Esophagus (tissue), 2 donors: ENCODE data around the gene RNF208. TPM values are rescaled to one million over a fixed set of nuclear protein-coding genes. Genes with fewer than 3 reads are reported as not detected.

Experiments used
- H3K27ac ChIP-seq, 2 donors: one replicate each; pipeline ENCODE4 v1.5.1; 2013; ENCODE audit warnings: low read depth in 2 of 2, mild to moderate bottlenecking in 2 of 2, inconsistent platforms in 1 of 2, low read length in 1 of 2, moderate library complexity in 1 of 2
- H3K27me3 ChIP-seq, 2 donors: one replicate each; pipeline ENCODE4 v1.6.1; 2013; ENCODE audit warnings: low read length in 2 of 2, control low read depth in 1 of 2, mild to moderate bottlenecking in 1 of 2; ENCODE audit not compliant: insufficient read depth in 2 of 2, control insufficient read depth in 1 of 2
- H3K36me3 ChIP-seq, 2 donors: one replicate each; pipeline ENCODE4 v1.6.1; 2013; ENCODE audit warnings: low read length in 1 of 2; ENCODE audit not compliant: control insufficient read depth in 2 of 2, insufficient read depth in 2 of 2
- H3K4me1 ChIP-seq, 2 donors: one replicate each; pipeline ENCODE4 v1.6.1; 2013; ENCODE audit warnings: low read length in 1 of 2; ENCODE audit not compliant: control insufficient read depth in 2 of 2, insufficient read depth in 2 of 2
- H3K4me3 ChIP-seq, 2 donors: one replicate each; pipeline ENCODE4 v1.5.1; 2013; ENCODE audit warnings: low read length in 2 of 2, mild to moderate bottlenecking in 2 of 2, low read depth in 1 of 2, moderate library complexity in 1 of 2
- H3K9me3 ChIP-seq, 2 donors: one replicate each; pipeline ENCODE4 v1.6.1; 2013; ENCODE audit warnings: mild to moderate bottlenecking in 2 of 2, low read depth in 1 of 2, low read length in 1 of 2, moderate library complexity in 1 of 2; ENCODE audit not compliant: control insufficient read depth in 2 of 2, insufficient read depth in 1 of 2
- WGBS, 2 donors: extraction: QIAGEN DNeasy Blood & Tissue Kit; methylation state at CpG; one replicate each; pipeline ENCODE4 v1.1.7; 2013; 5-methylcytosine and 5-hydroxymethylcytosine counted together
- polyA plus RNA-seq, 2 donors: library from polyadenylated mRNA; stranded (reverse); fragments of 200-250 nt; gene quantifications; one replicate each; pipeline ENCODE4 v1.2.3, GENCODE V29; 2013
- donor health status: healthy with polysubstance abuse.
- donor health status: Bipolar disorder and iron deficiency.

The RNF208 gene
- polyA plus RNA-seq, 2 donors = 13.3 to 28.5 TPM

- Histone ChIP-seq H3K36me3 (peaks cover 0 to 11% of the 10 kb centered on the region in 2 donors), H3K9me3 (no peaks in the 10 kb centered on the region), H3K27ac (peak overlapping the region in 1 of 2 donors; percentile 6), H3K27me3 (no peaks in the 10 kb centered on the region), H3K4me3 (peak overlapping the region; percentile 84 to 85), H3K4me1 (peaks cover 2 to 16% of the 10 kb centered on the region in 2 donors)
- 54 to 63% methylated on average over 21 of the region's 21 CpGs for WGBS, 2 donors
Measured at GRCh38 chr9:137253717-137254623, 31.9 kb upstream of the RNF208 start.

GRCh38 chr9:137252555-137253506, 30.8 kb upstream of the RNF208 start:
- Histone ChIP-seq H3K4me3 (no peak overlapping the region), H3K36me3 (peaks cover 0 to 9% of the 10 kb centered on the region in 2 donors), H3K27ac (no peak overlapping the region), H3K9me3 (no peaks in the 10 kb centered on the region), H3K27me3 (no peaks in the 10 kb centered on the region), H3K4me1 (peaks cover 2 to 16% of the 10 kb centered on the region in 2 donors)
- WGBS, 2 donors = 86 to 87% methylated on average over 32 to 35 of the region's 35 CpGs

- Histone ChIP-seq H3K27me3 (no peaks in the 10 kb centered on the region), H3K27ac (no peak overlapping the region), H3K9me3 (no peaks in the 10 kb centered on the region), H3K36me3 (peaks cover 0 to 5% of the 10 kb centered on the region in 2 donors), H3K4me3 (no peak overlapping the region), H3K4me1 (peaks cover 2 to 13% of the 10 kb centered on the region in 2 donors)
- 86 to 88% methylated on average over 22 of the region's 22 CpGs for WGBS, 2 donors
Measured at GRCh38 chr9:137251490-137252268, 29.6 kb upstream of the RNF208 start.

GRCh38 chr9:137251194-137251461, 29.1 kb upstream of the RNF208 start, which contains the start of gene STPG3:
TSS of gene STPG3 (plus strand) at chr9:137251286. CDS start at chr9:137251287, 1 bp downstream.
- 62 to 73% methylated on average over 4 of the region's 4 CpGs for WGBS, 2 donors
- H3K9me3 ChIP-seq = no peaks in the 10 kb centered on the region
- H3K4me3 ChIP-seq = no peak within 1 kb of the TSS
- H3K4me1 ChIP-seq = peaks cover 2 to 8% of the 10 kb centered on the region in 2 donors
- H3K27ac ChIP-seq = no peak within 1 kb of the TSS
- no peaks in the 10 kb centered on the region for H3K36me3 ChIP-seq
- no peaks in the 10 kb centered on the region for H3K27me3 ChIP-seq

GRCh38 chr9:137250329-137251193, 28.5 kb upstream of the RNF208 start:
- Histone ChIP-seq H3K36me3 (no peaks in the 10 kb centered on the region), H3K4me3 (no peak overlapping the region), H3K9me3 (no peaks in the 10 kb centered on the region), H3K27ac (no peak overlapping the region), H3K4me1 (peaks cover 2 to 4% of the 10 kb centered on the region in 2 donors), H3K27me3 (no peaks in the 10 kb centered on the region)
- WGBS, 2 donors = 59% methylated on average over 17 of the region's 18 CpGs

GRCh38 chr9:137247916-137248175, 25.8 kb upstream of the RNF208 start:
- Histone ChIP-seq H3K36me3 (peaks cover 0 to 12% of the 10 kb centered on the region in 2 donors), H3K4me1 (peaks cover 2 to 21% of the 10 kb centered on the region in 2 donors), H3K27ac (no peak overlapping the region), H3K4me3 (no peak overlapping the region), H3K27me3 (no peaks in the 10 kb centered on the region), H3K9me3 (no peaks in the 10 kb centered on the region)
- WGBS, 2 donors = 76 to 95% methylated on average over 6 of the region's 6 CpGs

- no peak overlapping the region for H3K27ac ChIP-seq
- no peaks in the 10 kb centered on the region for H3K27me3 ChIP-seq
- no peak overlapping the region for H3K4me3 ChIP-seq
- no peaks in the 10 kb centered on the region for H3K9me3 ChIP-seq
- peaks cover 0 to 17% of the 10 kb centered on the region in 2 donors for H3K36me3 ChIP-seq
- H3K4me1 ChIP-seq = peaks cover 2 to 27% of the 10 kb centered on the region in 2 donors
- 76 to 86% methylated on average over 20 of the region's 20 CpGs for WGBS, 2 donors
Measured at GRCh38 chr9:137247135-137247915, 25.3 kb upstream of the RNF208 start.
